ENCODE data around the gene PMF1. TPM values are rescaled to one million over a fixed set of nuclear protein-coding genes. Genes with fewer than 3 reads are reported as not detected.
A peak's percentile ranks its signal among the peaks of the same experiment; 100 is the strongest.

PMF1 gene
- total and polyA plus RNA-seq, 2 donors (not counting 3 experiments of a cell fraction or from before 2014, with no cell fraction given), result 58.4 to 134 TPM

GRCh38 chr1:156213644-156213966, 798 bp downstream of the PMF1 start:
- intact Hi-C loops (cut with micrococcal nuclease), result loop anchor here (1.0 to 5.0 kb wide), 4 partner anchors 20 to 111 kb away; no protein-coding TSS in a partner anchor
- no peaks in the 10 kb centered on the region for H3K9me3 ChIP-seq (replicated peaks; ENCODE audit: control insufficient read depth, insufficient read depth, low read length)
- FAIRE-seq (no peak), DNase-seq (ENCODE audit: low read depth, low spot score) (no peak)
- ChIA-PET CTCF (interaction anchor here (1.0 to 4.6 kb wide), 10 partner anchors 10 to 172 kb away, joined by 3 to 43 read pairs (median 4); partner anchors contain the start of genes SLC25A44 and SMG5), POLR2A (interaction anchor here (1.1 to 1.6 kb wide), 5 partner anchors 12 to 91 kb away, joined by 3 to 10 read pairs (median 7); partner anchors contain the start of gene SLC25A44)
- peaks cover 0 to 9% of the 10 kb centered on the region in 2 experiments for H3K36me3 ChIP-seq (ENCODE audit: control insufficient read depth in 2 of 2, extremely low read depth in 1 of 2, insufficient read depth in 2 of 2, low read length in 2 of 2)
- no peaks in the 10 kb centered on the region for H3K9me1 ChIP-seq (replicated peaks; ENCODE audit: control insufficient read depth, extremely low read depth, insufficient read depth, low read length)
- H3K4me1 ChIP-seq (ENCODE audit: control insufficient read depth, extremely low read depth, insufficient read depth, low read length), result peaks cover 21% of the 10 kb centered on the region
- no peaks in the 10 kb centered on the region for H3K27me3 ChIP-seq (ENCODE audit: control insufficient read depth in 2 of 2, insufficient read depth in 2 of 2, low read length in 2 of 2)
- BruUV-seq (replicated peaks), result no TSS peak
- peak overlapping the region; percentile 44 to 80 (median 79) for H3K4me3 ChIP-seq (replicated peaks in 1 of 3; ENCODE audit: insufficient read depth in 1 of 3, low read depth in 1 of 3, low read length in 3 of 3)
- H3K79me2 ChIP-seq (ENCODE audit: control insufficient read depth, insufficient read depth, low read length), result peaks cover 6% of the 10 kb centered on the region
- peak overlapping the region; percentile 89 for H3K4me2 ChIP-seq (ENCODE audit: insufficient read depth, low read length)
- H3K9ac ChIP-seq (replicated peaks; ENCODE audit: extremely low read depth, insufficient read depth, low read length), result peak overlapping the region; percentile 99
- peak overlapping the region; percentile 97 for H3K27ac ChIP-seq (ENCODE audit: insufficient read depth, low read depth, low read length)
- TF ChIP-seq, protein P1, sequence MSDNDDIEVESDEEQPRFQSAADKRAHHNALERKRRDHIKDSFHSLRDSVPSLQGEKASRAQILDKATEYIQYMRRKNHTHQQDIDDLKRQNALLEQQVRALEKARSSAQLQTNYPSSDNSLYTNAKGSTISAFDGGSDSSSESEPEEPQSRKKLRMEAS (IDR thresholded peaks at IDR 0.05; ENCODE audit: insufficient read depth, insufficient read length), result no peak
- no peak for TF ChIP-seq POLR2A (IDR thresholded peaks at IDR 0.05; ENCODE audit: low read depth, low read length)
- TF ChIP-seq, protein P2, sequence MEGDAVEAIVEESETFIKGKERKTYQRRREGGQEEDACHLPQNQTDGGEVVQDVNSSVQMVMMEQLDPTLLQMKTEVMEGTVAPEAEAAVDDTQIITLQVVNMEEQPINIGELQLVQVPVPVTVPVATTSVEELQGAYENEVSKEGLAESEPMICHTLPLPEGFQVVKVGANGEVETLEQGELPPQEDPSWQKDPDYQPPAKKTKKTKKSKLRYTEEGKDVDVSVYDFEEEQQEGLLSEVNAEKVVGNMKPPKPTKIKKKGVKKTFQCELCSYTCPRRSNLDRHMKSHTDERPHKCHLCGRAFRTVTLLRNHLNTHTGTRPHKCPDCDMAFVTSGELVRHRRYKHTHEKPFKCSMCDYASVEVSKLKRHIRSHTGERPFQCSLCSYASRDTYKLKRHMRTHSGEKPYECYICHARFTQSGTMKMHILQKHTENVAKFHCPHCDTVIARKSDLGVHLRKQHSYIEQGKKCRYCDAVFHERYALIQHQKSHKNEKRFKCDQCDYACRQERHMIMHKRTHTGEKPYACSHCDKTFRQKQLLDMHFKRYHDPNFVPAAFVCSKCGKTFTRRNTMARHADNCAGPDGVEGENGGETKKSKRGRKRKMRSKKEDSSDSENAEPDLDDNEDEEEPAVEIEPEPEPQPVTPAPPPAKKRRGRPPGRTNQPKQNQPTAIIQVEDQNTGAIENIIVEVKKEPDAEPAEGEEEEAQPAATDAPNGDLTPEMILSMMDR (IDR thresholded peaks at IDR 0.05; ENCODE audit: extremely low read depth in 1 of 2, insufficient read depth in 1 of 2, low read depth in 1 of 2, low read length in 2 of 2), result no peak
- TF ChIP-seq FOS (IDR thresholded peaks at IDR 0.05; ENCODE audit: borderline replicate concordance, insufficient read depth, low read length), result no peak
- no peak for TF ChIP-seq JUN (IDR thresholded peaks at IDR 0.05; ENCODE audit: borderline replicate concordance, insufficient read depth, insufficient read length, low read depth)
- no peak for TF ChIP-seq GATA2 (IDR thresholded peaks at IDR 0.05; ENCODE audit: insufficient read depth, insufficient read length, low read depth, low read length)
- TF ChIP-seq MYC (IDR thresholded peaks at IDR 0.05; ENCODE audit: low read depth, low read length), result no peak
- no peak for TF ChIP-seq POLR2AphosphoS5 (IDR thresholded peaks at IDR 0.05; ENCODE audit: insufficient read depth, low read depth, low read length)
- no peak for TF ChIP-seq EZH2 (IDR thresholded peaks at IDR 0.05; ENCODE audit: borderline replicate concordance, low read depth, low read length, severe bottlenecking)
- no peak overlapping the region for H2AFZ ChIP-seq (ENCODE audit: low read depth, low read length)
- no peaks in the 10 kb centered on the region for H4K20me1 ChIP-seq (replicated peaks; ENCODE audit: control insufficient read depth, extremely low read depth, insufficient read depth, low read length)
- dilution Hi-C loops (cut with MboI; ENCODE audit: extremely low pct_ligation_motif_present, low sequenced_read_pairs), result no loop called here

Data from endothelial cell of umbilical vein (primary cell).